HepG2 (cell line): Measurements from ENCODE around the gene CPNE5. TPM values are rescaled to one million over a fixed set of nuclear protein-coding genes. Genes with fewer than 3 reads are reported as not detected.

Source experiments
- ATAC-seq: fragments of 200-7000 bp; cut with Tn5 transposase; 3 replicates; pipeline ENCODE4 v1.9.1; 2020; ENCODE audit warnings: mild to moderate bottlenecking, moderate library complexity
- BruUV-seq: library from RNA; stranded (reverse); fragments of 400-500 nt; replicated peaks from 2 replicates; lab custom pipeline; 2021; lab: Mats Ljungman, UMichigan
- CTCF ChIA-PET: fragments of 300-600 bp; formaldehyde crosslinking; extraction: SDS; loops from one replicate; lab custom pipeline; 2021; ENCODE audit warnings: low total read pairs, inconsistent platforms, low intra/inter-chr PET ratio; lab: Yijun Ruan, JAX
- POLR2A ChIA-PET: fragments of 350-600 bp; sonication (Branson Sonifier 250); formaldehyde crosslinking; loops from one replicate; lab custom pipeline; 2020; ENCODE audit warnings: antibody characterized with exemption, inconsistent platforms; lab: Yijun Ruan, JAX
- DNase-seq: peaks from one replicate; pipeline ENCODE4 v3.0.0-alpha.2; 2015; ENCODE audit warnings: low spot score
- FAIRE-seq: peaks from 3 replicates; lab custom pipeline; 2011; peaks lifted over from hg19 to GRCh38; lab: Jason Lieb, UNC
- H2AFZ ChIP-seq: one replicate; pipeline ENCODE4 v1.6.1; 2011; ENCODE audit warnings: low read length, inconsistent platforms
- H3K27ac ChIP-seq: fragments of 300-600 bp; 3 replicates; pipeline ENCODE4 v1.8.0; 2011; ENCODE audit warnings: mixed run types, mild to moderate bottlenecking, mixed read lengths, low read length, inconsistent platforms; ENCODE audit not compliant: insufficient read depth; ENCODE audit errors: extremely low read length
- H3K27me3 ChIP-seq, 2 experiments: fragments of 200-600 bp in 1 of 2; 2 replicates in 1 of 2; 3 replicates in 1 of 2; pipeline versions ENCODE4 v1.6.0 to v1.8.0; 2011; ENCODE audit warnings: low read length in 2 of 2, mild to moderate bottlenecking in 2 of 2, moderate library complexity in 2 of 2, inconsistent platforms in 1 of 2; ENCODE audit not compliant: insufficient read depth in 2 of 2, control insufficient read depth in 1 of 2
- H3K36me3 ChIP-seq, 2 experiments: fragments of 200-600 bp in 1 of 2; replicated peaks in 1 of 2; 2 replicates in 1 of 2; 3 replicates in 1 of 2; pipeline versions ENCODE4 v1.5.1 to v1.8.0; 2011; ENCODE audit warnings: low read length in 2 of 2, inconsistent platforms in 1 of 2; ENCODE audit not compliant: insufficient read depth in 2 of 2, control insufficient read depth in 1 of 2
- H3K4me1 ChIP-seq: 2 replicates; pipeline ENCODE4 v1.5.1; 2012; ENCODE audit warnings: low read length, inconsistent platforms; ENCODE audit not compliant: insufficient read depth
- H3K4me2 ChIP-seq: 2 replicates; pipeline ENCODE4 v1.6.0; 2011; ENCODE audit warnings: low read depth, low read length, inconsistent platforms
- H3K4me3 ChIP-seq, 3 experiments: fragments of 200-600 bp in 1 of 3; sonication (generic), shearing (Covaris generic) in 1 of 3; replicated peaks in 1 of 3; 2 replicates each; pipeline ENCODE4 v1.5.1; 2011 to 2016; ENCODE audit warnings: low read length in 3 of 3, inconsistent platforms in 2 of 3, low read depth in 2 of 3, mild to moderate bottlenecking in 2 of 3, control low read depth in 1 of 3, mixed read lengths in 1 of 3; ENCODE audit not compliant: insufficient read depth in 1 of 3
- H3K79me2 ChIP-seq: one replicate; pipeline ENCODE4 v1.6.1; 2011; ENCODE audit warnings: low read length, inconsistent platforms; ENCODE audit not compliant: insufficient read depth
- H3K9ac ChIP-seq: 2 replicates; pipeline ENCODE4 v1.6.0; 2011; ENCODE audit warnings: mild to moderate bottlenecking, low read depth, low read length, inconsistent platforms; ENCODE audit not compliant: insufficient read depth
- H3K9me3 ChIP-seq: 2 replicates; pipeline ENCODE4 v1.5.1; 2012; ENCODE audit warnings: mild to moderate bottlenecking, low read length
- H4K20me1 ChIP-seq: 2 replicates; pipeline ENCODE4 v1.6.0; 2011; ENCODE audit warnings: inconsistent platforms, mild to moderate bottlenecking, low read length, moderate library complexity; ENCODE audit not compliant: insufficient read depth
- EP300 ChIP-seq, 3 experiments: sonication (generic) in 1 of 3; formaldehyde crosslinking in 1 of 3; IDR thresholded peaks; 2 replicates each; pipeline versions ENCODE4 v1.5.1 to v1.6.1; 2011 to 2020; ENCODE audit warnings: low read depth in 2 of 3, low read length in 2 of 3, borderline replicate concordance in 1 of 3, improper control_type of control experiment in 1 of 3, mild to moderate bottlenecking in 1 of 3, missing genetic modification reagents in 1 of 3, moderate library complexity in 1 of 3
- GPN1 ChIP-seq: sonication (generic); formaldehyde crosslinking; IDR thresholded peaks from 2 replicates; pipeline ENCODE4 v1.5.1; 2020; ENCODE audit warnings: missing genetic modification reagents, borderline replicate concordance
- HHEX ChIP-seq: IDR thresholded peaks from 2 replicates; pipeline ENCODE4 v1.6.1; 2016; ENCODE audit warnings: control low read depth
- HNF4G ChIP-seq, 2 experiments: sonication (generic) in 1 of 2; formaldehyde crosslinking in 1 of 2; IDR thresholded peaks; 2 replicates each; pipeline versions ENCODE4 v1.4.0 to v1.6.1; 2011 to 2020; ENCODE audit warnings: borderline replicate concordance in 2 of 2, low read depth in 2 of 2, mild to moderate bottlenecking in 2 of 2, low read length in 1 of 2, missing genetic modification reagents in 1 of 2, moderate library complexity in 1 of 2
- KLF11 ChIP-seq: IDR thresholded peaks from 2 replicates; pipeline ENCODE4 v1.6.1; 2016; ENCODE audit warnings: missing compliant biosample characterization
- MBD4 ChIP-seq: IDR thresholded peaks from 2 replicates; pipeline ENCODE4 v1.6.1; 2012; ENCODE audit warnings: low read length, inconsistent platforms, borderline replicate concordance
- TEAD3 ChIP-seq: optimal IDR thresholded peaks from 2 replicates; pipeline ENCODE3; 2016; ENCODE audit warnings: borderline replicate concordance
- ZHX2 ChIP-seq, 2 experiments: sonication (generic) in 1 of 2; formaldehyde crosslinking in 1 of 2; IDR thresholded peaks; 2 replicates each; pipeline versions ENCODE4 v1.6.1 to v1.9.0; 2014 to 2022; ENCODE audit warnings: antibody characterized with exemption in 1 of 2, borderline replicate concordance in 1 of 2, inconsistent platforms in 1 of 2, low read depth in 1 of 2, missing genetic modification reagents in 1 of 2
- ZNF10 ChIP-seq: sonication (generic); formaldehyde crosslinking; IDR thresholded peaks from 2 replicates; pipeline ENCODE4 v1.4.0; 2020; ENCODE audit warnings: mild to moderate bottlenecking, low read depth, missing genetic modification reagents, borderline replicate concordance
- ZNF121 ChIP-seq: sonication (generic); formaldehyde crosslinking; IDR thresholded peaks from 2 replicates; pipeline ENCODE4 v1.5.0; 2020; ENCODE audit warnings: mild to moderate bottlenecking, missing genetic modification reagents
- ZNF143 ChIP-seq: sonication (generic); formaldehyde crosslinking; IDR thresholded peaks from 2 replicates; pipeline ENCODE4 v1.4.0; 2020; ENCODE audit warnings: missing genetic modification reagents
- ZNF331 ChIP-seq: sonication (generic); formaldehyde crosslinking; IDR thresholded peaks from 2 replicates; pipeline ENCODE4 v1.4.0; 2020; ENCODE audit warnings: missing genetic modification reagents
- ZSCAN21 ChIP-seq: sonication (generic); formaldehyde crosslinking; IDR thresholded peaks from 2 replicates; pipeline ENCODE4 v1.8.0; 2022; ENCODE audit warnings: mild to moderate bottlenecking, missing genetic modification reagents, moderate library complexity, borderline replicate concordance
- WGBS: methylation state at CpG from one replicate; pipeline ENCODE4 v1.1.6; 2017; ENCODE audit warnings: low lambda C conversion rate; 5-methylcytosine and 5-hydroxymethylcytosine counted together
- in situ Hi-C: cut with HindIII; loops from 2 replicates; pipeline ENCODE4 v1.10.0; 2017; ENCODE audit warnings: low pct_unique_long_range_greater_than_20kb; ENCODE audit not compliant: extremely low pct_ligation_motif_present
- intact Hi-C: fragments of 100-400 bp; cut with micrococcal nuclease; formaldehyde crosslinking; loops from one replicate; pipeline ENCODE4 v1.10.0; 2022; ENCODE audit not compliant: unreplicated experiment
- polyA plus RNA-seq, 8 experiments: library from polyadenylated mRNA; depleted of rRNA in 3 of 8; stranded (reverse) in 7 of 8; unstranded in 1 of 8; fragments of >200 nt; fragmentation: Illumina TruSeq in 4 of 8; extraction: Trizol in 4 of 8; gene quantifications; 2 replicates each; pipeline versions ENCODE4 v1.2.1 to v1.2.3, GENCODE V29; 2011 to 2016; ENCODE audit warnings: low read depth in 4 of 8, missing spikeins in 1 of 8, mixed read lengths in 1 of 8; ENCODE audit not compliant: insufficient read depth in 1 of 8
- total RNA-seq, 5 experiments: library from RNA; depleted of rRNA; stranded (reverse); fragments of >200 nt; fragmentation: Illumina TruSeq; extraction: Trizol; gene quantifications; 2 replicates each; pipeline ENCODE4 v1.2.3, GENCODE V29; 2016; ENCODE audit warnings: low read depth in 1 of 5

CPNE5 gene
- total and polyA plus RNA-seq, 2 of the 13 experiments (the other 11 are each of a cell fraction or from before 2014, with no cell fraction given): 0.16 TPM; not detected in 1

- H3K4me1 ChIP-seq: no peaks in the 10 kb centered on the region
- WGBS: 63% methylated on average over 13 of the region's 18 CpGs
- H3K9me3 ChIP-seq: no peaks in the 10 kb centered on the region
- no peaks in the 10 kb centered on the region for H3K36me3 ChIP-seq
- no peak overlapping the region for H3K27ac ChIP-seq
- no peak overlapping the region for H2AFZ ChIP-seq
- H4K20me1 ChIP-seq: no peaks in the 10 kb centered on the region
- H3K27me3 ChIP-seq: peaks cover 10 to 50% of the 10 kb centered on the region in 2 experiments; a peak in 4 of 5 replicates
- intact Hi-C loops: no loop called here
- no peak overlapping the region for H3K4me2 ChIP-seq
- H3K9ac ChIP-seq: no peak overlapping the region
- in situ Hi-C loops: no loop called here
- H3K4me3 ChIP-seq: no peak overlapping the region
- no peak for FAIRE-seq
- no TSS peak for BruUV-seq
- ATAC-seq: no peak
- no peak for DNase-seq
- ChIA-PET CTCF (no interaction called here), POLR2A (no interaction called here)
- H3K79me2 ChIP-seq: no peaks in the 10 kb centered on the region
- TF ChIP-seq ZSCAN21 (CRISPR knock-in tag) (no peak), ZNF143 (CRISPR knock-in tag) (no peak), KLF11 (CRISPR knock-in tag) (no peak), MBD4 (no peak), ZHX2 (IDR thresholded peaks at IDR 0.05; ENCODE audit: low read depth) (no peak), ZHX2 (CRISPR knock-in tag; IDR thresholded peaks at IDR 0.05; ENCODE audit: borderline replicate concordance) (no peak), EP300 (IDR thresholded peaks at IDR 0.05; ENCODE audit: low read depth in 2 of 2, low read length in 2 of 2) (no peak), EP300 (CRISPR knock-in tag; IDR thresholded peaks at IDR 0.05; ENCODE audit: borderline replicate concordance) (no peak), ZNF121 (CRISPR knock-in tag) (no peak), ZNF10 (no peak), HNF4G (IDR thresholded peaks at IDR 0.05; ENCODE audit: borderline replicate concordance, low read depth, low read length) (no peak), HNF4G (CRISPR knock-in tag; IDR thresholded peaks at IDR 0.05; ENCODE audit: borderline replicate concordance, low read depth) (no peak), ZNF331 (no peak), GPN1 (CRISPR knock-in tag) (no peak), HHEX (CRISPR knock-in tag) (no peak), TEAD3 (no peak)
- TF ChIP-seq, all 625 proteins: peak for 0
Observed at GRCh38 chr6:36703982-36704381, 135.3 kb downstream of the CPNE5 start.
